ENCODE measurements around the gene WNT7A.

WNT7A gene

DNA sequence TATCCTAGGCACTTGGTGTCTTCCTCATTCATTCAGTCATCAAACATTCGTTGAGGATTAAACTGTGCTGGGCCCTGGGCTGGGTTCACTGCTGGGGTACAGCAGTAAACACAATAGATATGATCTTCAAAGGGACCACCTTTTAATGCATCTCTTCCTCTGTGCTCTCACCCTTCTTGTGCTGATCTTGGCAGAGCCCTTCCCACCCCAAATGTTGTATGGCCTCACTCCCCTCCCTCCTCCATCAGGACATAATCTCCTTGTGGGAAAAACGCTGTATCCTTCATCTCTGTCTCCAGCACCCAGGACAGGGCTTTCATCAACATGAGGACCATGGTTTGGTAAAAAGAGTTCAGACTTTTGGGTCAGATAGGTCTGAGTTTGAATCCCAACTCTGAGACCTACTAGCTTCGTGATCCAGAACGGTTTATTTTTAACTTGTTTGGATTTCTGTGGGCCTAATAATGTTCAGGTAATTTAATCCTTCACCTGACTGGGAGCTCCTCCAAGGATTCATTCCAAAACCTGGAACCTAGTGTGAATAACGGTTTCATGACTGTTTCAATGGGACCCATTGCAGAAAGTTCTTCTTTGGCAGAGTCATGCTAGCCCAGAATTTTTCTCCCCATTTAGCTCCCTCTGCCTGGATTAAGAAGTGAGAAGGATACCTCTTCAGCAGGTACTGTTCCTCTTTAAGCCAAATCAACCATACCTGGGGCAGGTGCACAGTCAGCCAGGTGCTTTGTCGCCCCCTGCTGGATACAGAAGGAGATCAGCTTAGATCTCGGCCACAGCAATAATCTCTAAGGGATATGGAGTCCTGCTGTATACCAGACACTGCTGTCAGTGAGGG is 5.2 kb upstream of the WNT7A start:
- no peak for DNase-seq

DNA sequence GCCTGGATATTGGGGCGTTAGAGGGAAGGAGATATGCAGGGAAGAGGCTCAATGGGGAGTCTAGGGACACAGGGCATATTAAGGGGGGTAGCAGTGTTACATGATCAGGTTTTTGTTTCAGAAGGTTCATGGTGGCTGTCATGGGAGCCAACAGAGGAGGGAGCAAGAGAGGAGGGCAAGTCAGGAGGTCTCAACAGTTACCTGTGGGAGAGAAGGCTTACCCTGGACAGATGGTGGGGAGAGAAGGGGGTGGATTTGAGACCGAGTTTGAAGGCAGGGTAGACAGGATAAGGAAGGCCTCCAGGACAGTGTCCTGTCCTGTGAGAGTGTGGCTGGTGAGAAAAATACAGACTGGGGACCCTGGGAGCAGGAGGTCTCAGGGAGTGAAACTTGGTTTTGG is 3.8 kb upstream of the WNT7A start:
- DNase-seq, result no peak

DNA sequence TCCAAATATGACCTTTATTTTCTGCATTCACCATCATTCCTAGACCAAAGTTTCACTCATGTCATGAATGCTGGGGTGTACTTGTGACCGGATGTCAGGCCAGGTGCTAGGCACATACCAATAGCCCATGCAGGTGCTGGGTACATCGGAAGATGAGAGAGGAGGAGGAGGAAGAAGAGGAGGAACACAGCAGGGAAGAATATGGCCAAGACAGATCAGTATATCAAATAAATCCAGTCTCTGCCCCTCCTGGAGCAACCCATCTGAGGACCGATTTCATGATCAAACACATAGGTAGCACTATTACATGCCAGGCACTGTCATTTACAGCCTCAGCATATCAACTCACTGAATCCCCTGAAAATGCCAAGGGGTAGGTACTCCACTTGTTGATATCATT is 3.0 kb upstream of the WNT7A start:
- DNase-seq, result no peak

DNA sequence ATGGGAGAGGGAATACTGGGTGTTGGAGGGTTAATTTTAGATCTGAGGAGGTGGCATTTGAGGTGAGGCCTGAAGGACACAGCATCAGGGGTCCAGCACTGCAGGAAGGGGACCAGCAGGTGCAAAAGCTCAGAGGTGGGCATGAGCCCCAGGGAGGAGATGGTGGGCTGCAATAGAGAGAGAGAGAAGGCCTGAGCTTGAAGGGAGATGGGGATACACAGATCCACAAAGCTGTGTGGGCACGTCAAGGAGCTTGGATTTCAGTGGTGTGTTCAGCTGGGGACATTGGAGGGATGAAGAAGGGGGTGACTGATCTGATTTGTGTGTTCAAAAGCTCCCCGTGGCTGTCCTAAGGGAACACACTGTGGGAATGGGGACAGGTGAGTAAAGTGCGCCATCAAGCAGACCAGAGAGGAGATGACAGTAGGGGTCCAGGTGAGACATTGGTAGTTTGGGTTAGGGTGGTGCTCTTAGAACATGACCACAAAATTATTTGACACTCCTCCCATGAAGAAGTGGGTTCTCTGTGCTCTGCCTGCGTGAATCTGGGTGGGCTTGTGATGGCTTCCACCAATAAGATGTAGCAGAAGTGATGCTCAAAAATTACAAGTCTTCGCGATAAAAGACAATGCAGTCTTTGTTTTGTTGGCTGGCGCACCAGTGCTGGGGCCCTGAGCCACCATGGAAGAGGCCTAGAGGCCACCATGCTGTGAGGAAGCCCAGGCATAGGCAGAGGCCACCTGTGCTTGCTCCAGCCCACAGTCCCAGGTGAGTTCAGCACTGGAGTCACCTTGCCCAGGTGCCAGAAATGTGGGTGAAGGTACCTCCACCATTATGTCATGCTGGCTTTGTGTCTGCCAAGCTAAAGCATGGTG is 1.9 kb upstream of the WNT7A start:
- no peak for DNase-seq

DNA sequence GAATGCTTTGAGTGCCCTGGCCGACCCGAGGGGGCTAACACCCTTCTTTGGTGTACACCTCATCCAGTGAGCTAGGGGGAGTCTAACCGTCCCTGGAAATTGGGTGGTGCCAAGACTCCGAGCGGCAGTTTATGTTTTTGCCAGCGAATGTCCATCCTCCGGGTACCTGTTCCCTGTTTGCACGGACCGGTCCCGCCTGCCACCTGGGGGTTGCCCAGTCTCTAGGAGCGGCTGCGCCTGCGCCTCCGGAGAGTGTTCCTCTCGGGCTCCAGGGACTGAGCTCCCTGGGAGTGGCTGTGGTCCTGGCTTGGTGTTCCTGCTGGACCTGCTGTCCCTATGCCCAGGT is 913 bp upstream of the WNT7A start:
- DNase-seq, result no peak

DNA sequence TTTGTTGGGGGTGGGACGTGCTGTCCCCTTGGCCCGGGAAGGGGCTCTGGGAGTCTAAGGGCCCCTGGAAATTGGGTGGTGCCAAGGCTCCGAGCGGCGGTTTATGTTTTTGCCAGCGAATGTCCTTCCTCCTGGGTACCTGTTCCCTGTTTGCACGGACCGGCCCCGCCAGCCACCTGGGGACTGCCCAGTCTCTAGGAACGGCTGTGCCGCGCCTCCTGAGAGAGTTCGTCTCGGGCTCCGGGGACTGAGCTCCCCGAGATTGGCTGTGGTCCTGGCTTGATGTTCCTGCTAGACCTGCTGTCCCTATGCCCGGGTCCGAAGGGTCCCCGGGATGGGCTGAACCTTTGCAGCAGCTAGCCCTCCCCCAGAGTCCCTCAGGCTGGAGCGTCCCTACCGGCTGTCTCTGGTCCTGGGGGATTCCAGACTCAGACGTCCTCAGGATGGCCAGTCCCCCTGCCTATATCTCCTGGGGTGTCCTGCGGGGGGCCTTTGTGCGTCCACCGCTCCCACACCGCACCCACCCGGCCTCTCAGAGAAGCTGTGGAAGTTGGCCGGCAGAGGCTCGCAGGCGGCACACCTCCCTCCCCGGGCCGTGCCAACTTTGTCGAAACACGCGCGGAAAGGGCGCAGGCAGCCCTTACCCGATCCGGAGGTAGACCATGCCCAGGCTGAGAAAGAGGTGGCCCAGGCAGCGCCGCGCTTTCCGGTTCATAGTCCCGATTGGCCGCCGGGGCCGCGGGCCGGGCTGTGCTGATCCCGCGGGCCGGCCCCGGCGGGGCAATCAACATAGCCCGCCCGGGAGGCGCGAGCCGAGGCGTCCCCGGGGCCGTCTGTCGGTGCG is 547 bp downstream of the WNT7A start:
- DNase-seq, result no peak

DNA sequence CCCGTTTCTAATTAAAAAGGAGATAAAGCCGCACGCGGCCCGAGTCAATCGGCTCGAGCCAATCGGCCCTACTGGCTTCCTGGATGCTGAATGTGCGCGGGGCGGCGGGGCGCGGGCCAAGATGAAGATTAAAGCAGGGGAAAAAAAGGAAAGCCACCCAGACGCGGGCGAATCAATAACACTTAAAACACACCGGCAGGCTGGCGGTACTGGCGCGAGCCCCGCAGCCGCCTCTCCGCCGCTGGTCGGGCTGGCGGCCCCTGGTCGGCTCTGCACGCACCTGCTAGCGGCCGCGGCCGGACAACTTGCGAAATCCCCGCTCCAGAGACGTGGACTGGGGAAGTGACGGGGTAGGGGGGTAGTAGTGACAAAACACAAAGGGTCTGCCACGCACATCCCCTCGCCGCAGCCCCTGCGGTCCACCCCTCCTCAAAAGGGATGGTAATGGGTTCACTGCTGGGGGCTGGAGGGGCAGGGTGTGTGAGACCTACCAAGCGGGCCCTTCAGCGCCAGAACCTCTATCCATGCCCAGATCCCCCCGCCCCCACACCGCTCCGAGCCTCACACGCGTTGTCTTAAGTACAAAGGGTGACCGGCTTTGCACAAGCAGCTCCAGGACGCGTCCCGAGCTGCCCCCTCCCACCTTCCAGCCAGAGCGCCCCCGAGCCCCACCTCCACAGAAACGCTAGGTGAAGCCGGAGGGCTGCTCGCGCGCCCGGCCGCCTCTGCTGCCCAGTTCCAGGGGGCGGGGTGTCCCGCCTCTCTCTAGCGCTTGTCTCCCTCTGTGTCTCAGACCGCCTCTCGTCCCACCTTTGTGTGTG is 1.4 kb downstream of the WNT7A start:
- no peak for DNase-seq

DNA sequence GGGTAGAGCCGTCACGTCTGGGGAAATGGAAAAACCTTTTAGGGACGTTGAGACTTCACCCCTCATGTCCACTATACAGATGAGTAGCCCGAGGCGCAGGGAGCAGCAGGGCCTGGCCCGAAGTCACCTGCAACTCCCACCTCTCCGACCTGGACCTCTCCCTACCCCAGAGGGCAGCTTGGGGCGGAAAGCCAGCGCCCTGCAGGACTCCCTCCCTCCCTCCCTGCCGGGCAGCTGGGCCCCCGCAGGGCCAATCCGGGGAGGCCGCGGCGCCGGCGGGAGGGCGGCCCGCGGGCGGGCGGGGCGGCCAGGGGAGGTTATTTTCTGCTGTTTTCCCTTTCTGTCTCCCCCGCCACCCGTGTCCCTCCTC is 2.0 kb downstream of the WNT7A start:
- no peak for DNase-seq

DNA sequence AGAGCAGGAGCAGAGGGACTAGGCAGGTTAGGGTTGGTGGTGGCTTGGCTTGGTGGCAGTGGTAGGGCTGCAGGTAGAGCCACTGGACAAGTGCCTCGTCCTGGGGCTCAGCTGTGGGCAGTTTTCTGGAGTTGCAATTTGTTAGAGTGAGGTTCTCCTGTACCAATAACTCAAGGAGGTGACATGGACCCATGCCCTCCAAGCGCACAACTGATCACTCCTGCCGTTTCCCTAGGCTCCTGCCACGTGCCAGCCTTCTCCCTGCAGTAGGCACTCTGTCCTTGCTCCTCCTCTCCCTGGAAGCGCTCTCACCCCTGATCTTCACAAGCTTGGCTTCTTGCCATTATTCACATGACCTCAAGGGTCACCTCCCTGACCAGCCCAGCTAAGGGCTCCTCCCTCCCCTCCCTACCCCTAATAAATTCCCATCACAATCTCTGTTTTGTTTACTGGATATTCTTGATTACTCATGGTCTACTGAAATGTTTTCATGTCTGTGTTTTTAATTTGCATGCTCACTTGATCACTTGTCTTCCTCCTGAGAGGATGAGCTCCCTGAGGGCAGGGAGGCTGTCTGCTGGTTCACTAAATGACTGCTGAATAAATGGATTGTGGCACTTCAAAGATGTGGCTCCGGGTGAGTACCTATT is 3.3 kb downstream of the WNT7A start:
- no peak for DNase-seq

DNA sequence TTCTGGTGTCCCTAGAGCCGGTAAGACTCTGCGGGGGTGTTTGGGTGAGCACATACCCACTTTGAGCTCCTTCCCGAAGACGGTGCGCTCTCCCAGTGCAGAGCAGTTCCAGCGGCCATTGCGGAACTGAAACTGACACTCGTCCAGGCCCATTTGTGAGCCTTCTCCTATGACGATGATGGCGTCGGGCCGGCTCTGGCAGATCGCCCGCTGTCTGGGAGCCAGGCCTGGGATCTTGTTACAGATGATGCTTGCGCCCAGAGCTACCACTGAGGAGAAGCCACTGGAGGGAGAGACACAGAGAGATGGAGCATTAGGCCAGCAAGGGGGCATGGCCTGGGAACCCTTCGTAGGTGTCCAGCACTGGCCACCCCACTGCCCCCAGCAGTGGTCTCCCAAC is 5.0 kb downstream of the WNT7A start:
- no peak for DNase-seq

DNA sequence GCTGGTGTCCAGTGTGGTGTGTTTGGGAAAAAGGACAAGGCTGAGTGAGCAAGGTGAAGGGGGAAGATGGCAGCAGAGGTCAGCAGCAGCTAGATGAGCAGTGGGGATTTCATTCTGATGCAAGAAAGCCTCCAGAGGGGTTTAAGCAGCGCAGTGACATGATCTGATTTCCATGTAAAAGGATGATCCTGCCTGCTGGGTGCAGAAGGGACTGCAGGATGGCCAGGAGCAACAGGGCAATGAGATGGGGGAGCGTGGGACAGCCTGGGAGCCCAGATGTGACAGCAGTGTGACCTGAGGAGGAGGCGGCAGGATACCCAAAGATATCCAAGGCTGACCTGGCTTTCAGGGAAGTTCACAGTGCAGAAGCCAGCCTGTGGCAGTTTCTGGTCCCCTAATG is 6.1 kb downstream of the WNT7A start:
- no peak for DNase-seq

DNA sequence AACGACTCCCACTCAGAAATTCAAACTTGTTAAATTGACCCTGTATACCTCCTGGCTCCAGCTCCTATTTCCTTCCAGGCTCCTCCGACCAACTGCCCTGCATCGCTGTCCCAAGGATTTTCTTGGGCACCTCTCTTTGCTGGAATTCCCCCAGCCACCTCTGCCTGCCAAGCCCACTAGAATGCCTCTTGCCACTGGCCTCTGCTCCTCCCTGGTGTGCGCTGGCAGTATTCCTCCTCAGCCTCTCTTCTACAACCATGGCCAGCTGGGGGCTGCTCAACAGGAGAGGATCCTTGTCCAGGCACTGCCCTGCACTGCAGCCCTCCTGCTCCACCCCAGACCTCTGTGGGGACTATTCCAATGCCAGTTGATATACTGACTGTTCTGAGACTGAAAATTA is 7.4 kb downstream of the WNT7A start:
- no peak for DNase-seq

DNA sequence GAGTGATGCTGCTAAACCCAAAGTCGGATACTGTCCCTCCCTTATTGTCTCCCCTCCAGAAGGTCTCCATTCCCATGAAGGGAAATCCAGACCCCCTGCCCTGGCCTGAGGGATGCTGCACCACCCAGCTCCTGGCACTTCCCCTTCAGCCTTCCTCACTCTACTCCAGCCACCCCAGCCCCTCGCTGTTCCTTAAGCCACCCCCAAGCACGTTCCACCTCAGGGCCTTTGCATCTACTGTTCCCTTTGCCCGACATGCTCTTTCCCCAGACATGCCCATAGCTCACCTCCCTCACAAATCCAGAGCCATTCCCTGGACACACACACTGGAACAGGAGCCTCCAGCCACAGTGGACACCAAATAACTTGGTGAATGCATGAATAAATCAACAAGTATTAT is 8.1 kb downstream of the WNT7A start:
- no peak for DNase-seq

DNA sequence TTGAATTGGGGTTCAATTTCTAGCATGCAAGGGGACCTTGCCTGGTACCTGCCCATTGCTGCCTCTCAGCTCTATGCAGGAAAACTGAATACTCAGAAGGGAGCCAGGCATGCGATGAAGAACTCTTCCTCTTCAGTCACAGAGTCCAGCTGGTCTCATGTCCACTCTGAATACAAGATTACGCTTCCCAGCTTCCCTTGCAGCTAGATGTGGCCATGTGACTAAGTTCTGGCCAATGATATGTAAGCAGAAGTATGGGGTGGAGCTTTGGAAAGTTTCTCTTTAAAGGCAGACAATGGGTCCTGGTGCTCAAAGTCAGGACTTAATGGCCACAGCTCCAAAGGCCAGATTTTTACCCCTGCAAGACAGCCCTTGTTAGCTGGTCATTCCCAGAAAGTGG is 9.0 kb downstream of the WNT7A start:
- DNase-seq, result no peak

DNA sequence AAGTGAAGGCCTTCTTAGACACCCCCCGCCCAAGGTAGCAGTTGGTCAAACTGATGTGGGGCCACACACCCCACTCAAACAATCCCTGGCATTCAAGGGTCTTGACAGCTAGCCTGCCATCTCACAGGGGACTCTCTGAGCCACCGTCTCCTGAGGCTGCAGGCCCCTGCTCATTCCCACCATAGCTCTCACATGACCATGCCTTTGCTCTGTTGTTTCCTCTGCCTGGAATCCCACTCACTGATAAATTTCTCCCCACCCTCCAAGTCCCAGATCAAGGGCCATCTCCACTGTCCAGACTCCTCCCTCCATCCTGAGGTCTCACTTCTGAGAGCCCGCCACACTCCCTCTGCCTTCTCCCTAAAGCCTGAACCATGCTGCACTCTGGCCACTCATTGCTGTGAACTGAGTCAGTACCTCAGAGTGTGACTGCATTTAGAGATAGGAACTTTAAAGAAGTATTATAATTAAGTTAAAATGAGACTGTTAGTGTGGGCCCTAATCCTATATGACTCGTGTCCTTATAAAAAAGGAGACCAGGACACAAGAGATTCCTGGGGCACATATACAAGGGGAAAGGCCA is 10.0 kb downstream of the WNT7A start:
- no peak for DNase-seq

DNA sequence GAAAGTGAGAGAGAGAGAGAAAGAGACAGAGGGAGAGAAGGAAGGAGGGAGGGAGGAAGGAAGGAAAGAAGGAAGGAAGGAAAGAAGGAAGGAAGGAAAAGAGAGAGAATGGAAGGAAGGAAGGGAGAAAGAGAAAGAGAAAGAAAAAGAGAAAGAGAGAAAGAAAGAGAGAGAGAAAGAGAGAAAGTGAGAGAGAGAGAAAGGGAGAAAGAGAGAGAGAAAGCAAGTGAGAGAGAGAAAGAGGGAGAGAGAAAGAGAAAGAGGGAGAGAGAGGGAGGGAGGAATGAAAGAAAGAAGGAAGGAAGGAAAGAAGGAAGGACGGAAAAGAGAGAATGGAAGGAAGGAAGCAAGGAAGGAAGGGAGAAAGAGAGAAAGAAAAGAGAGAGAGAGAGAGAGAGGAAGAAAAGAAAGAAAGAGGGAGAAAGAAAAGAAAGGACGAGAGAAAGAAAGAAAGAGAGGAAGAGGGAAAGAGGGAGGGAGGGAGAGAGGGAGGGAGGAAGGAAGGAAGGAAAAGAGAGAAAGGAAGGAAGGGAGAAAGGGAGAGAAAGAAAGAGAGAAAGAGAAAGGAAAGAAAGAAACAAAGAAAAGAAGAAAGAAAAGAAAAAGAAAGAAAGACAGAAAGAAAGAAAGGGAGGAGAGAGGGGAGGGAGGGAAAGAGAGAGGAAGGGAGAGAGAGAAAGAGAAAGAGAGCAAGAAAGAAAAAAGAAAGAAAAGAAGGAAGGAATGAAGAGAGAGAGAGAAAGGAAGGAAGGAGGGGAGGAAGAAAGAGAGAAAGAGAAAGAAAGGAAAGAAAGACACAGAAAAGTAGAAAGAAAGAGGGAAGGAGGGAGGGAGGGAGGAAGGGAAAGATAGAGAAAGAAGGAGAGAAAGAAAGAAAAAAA is 10.8 kb downstream of the WNT7A start:
- no peak for DNase-seq

DNA sequence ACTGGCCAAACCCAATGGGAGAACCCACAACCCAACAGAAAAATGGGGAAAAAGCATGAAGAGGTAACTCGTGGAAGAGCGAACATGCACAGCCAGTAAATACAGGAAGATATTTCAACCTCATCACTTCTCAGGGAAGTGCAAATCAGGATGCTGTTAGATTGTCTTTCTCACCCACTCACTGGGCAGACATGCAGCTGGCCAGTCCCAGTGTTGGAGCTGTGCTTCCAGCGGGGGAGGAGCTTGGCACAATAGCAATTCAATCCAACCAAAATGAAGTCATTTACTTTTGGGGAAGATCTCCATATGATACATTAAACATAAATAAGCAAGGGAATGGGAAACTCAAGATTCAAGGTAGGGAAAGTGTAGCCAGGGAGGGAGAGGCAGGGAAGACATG is 12.1 kb downstream of the WNT7A start:
- DNase-seq, result no peak

DNA sequence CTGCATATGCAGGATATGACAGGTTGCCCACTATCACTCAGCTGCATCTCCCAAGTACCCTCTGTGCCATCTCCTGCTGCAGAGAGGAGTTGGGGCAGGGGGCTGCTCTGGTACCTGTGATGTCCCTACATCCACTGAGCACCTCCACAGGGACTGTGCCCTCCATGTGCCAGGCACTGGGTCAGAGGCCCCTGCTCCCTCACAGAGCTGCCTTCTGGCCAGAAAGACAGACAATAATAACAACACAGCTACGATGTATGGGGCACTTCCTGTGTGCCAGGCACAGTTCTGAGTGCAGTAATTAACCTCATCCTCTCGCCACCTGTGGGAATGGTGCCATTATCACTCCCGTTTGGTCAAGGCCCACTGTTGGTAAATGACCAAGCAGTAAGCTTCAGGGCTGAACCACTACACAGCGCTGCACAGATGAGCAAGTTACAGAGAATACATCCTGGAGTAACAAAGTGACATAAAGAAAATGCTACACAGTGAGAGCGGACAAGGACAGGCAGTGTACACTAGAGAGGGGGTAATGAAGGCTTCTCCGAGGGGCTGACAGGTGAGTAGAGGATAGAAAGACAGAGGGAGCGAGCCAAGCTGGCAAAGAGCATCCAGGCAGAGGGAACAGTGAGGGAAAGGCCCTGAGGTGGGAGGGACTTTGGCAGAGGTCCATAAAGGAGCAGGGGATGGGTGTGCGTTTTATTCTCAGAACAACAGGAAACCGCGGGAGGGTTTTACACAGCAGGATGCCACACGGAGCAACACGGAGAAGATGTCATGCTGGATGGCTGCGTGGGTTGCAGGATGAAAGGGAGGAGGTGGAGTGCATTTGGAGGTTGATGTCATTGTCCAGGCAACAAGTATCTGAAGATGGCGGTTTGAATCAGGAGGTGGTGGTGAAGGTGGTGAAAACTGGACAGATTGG is 13.6 kb downstream of the WNT7A start:
- no peak for DNase-seq

DNA sequence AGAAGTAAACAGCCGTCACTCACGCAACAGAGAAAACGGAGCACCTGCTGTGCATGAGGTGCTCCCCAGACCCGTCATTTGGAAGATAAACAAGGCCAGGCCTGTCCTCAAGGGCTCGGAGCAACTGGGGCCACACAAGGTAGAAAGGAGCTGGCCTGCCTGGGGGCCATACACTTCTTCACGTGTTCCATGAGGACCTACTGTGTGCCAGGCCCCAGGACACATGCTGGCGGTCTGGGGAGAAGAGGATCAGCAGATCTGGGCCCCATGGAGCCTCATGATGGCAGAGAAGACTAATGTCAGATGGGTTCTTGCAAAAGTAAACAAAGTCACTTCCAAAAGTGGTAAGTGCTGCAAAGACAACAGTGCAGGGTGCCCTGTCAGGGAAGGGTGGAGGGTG is 14.3 kb downstream of the WNT7A start:
- DNase-seq, result no peak

DNA sequence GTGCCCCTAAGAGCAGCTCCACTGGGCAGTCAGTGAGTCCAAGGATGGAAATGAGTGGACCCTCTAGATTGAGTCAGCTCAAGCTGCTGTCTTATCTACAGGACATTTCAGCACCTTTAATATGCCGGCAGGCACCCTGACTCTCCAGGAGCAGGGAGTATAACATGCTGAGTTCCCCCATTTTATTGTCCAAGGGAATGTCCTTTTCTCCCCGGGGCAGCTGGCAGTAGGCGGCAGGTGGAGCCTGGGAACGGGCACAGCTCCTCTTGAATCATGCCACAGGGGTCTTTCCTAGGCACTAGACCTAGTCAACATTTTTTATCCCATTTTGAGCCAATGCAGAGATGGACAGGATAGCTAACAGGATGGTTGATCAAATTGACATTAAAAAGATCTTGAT is 14.8 kb downstream of the WNT7A start:
- DNase-seq, result no peak

Measured in NCI-H187 treated with DMSO at 0.1 percent for 48 hours (cell line).